Endothelial cell of umbilical vein (primary cell): ENCODE results near the gene TDRD5.

Experiments
- CTCF ChIP-seq, 2 donors: IDR thresholded peaks; 1 replicate in 1 of 2; 2 replicates in 1 of 2; pipeline ENCODE4 v1.5.1; 2011; ENCODE audit warnings: low read length in 2 of 2, mild to moderate bottlenecking in 2 of 2, moderate library complexity in 2 of 2, control low read depth in 1 of 2, inconsistent platforms in 1 of 2, low read depth in 1 of 2; ENCODE audit not compliant: insufficient read depth in 1 of 2; ENCODE audit errors: extremely low read depth in 1 of 2
- EZH2 ChIP-seq: IDR thresholded peaks from 2 replicates; pipeline ENCODE4 v1.6.1; 2012; ENCODE audit warnings: borderline replicate concordance, low read depth, mild to moderate bottlenecking, moderate library complexity, low read length, inconsistent platforms; ENCODE audit not compliant: severe bottlenecking
- FOS ChIP-seq: IDR thresholded peaks from 2 replicates; pipeline ENCODE4 v1.6.1; 2011; ENCODE audit warnings: mild to moderate bottlenecking, low read length, moderate library complexity, borderline replicate concordance; ENCODE audit not compliant: insufficient read depth
- GATA2 ChIP-seq: IDR thresholded peaks from 2 replicates; pipeline ENCODE4 v1.7.0; 2011; ENCODE audit warnings: low read depth, mild to moderate bottlenecking, moderate library complexity, mixed read lengths, low read length; ENCODE audit not compliant: insufficient read length, insufficient read depth
- MAX ChIP-seq: IDR thresholded peaks from 2 replicates; pipeline ENCODE4 v1.6.1; 2011; ENCODE audit not compliant: insufficient read depth, insufficient read length
- MYC ChIP-seq: IDR thresholded peaks from one replicate; pipeline ENCODE4 v1.6.1; 2011; ENCODE audit warnings: mild to moderate bottlenecking, low read depth, low read length
- POLR2A ChIP-seq: IDR thresholded peaks from 2 replicates; pipeline ENCODE4 v1.6.1; 2012; ENCODE audit warnings: low read depth, mild to moderate bottlenecking, control low read depth, low read length
- POLR2AphosphoS5 ChIP-seq: IDR thresholded peaks from 2 replicates; pipeline ENCODE4 v1.6.1; 2012; ENCODE audit warnings: low read depth, mild to moderate bottlenecking, control low read depth, low read length, moderate library complexity; ENCODE audit not compliant: insufficient read depth

- TF ChIP-seq CTCF (IDR thresholded peaks at IDR 0.05; ENCODE audit: extremely low read depth in 1 of 2, insufficient read depth in 1 of 2, low read depth in 1 of 2, low read length in 2 of 2) (no peak), EZH2 (no peak), POLR2A (no peak), POLR2AphosphoS5 (no peak), MYC (no peak), FOS (no peak), MAX (no peak), GATA2 (no peak)
These were observed 69.4 kb downstream of the TDRD5 start for GRCh38 chr1:179661018-179661417.
